ENCODE measurements around the gene DYRK2. TPM values are rescaled to one million over a fixed set of nuclear protein-coding genes. Genes with fewer than 3 reads are reported as not detected.

The DYRK2 gene
- total and polyA plus RNA-seq, 4 donors: 1.2 to 8.8 (median 4.9) TPM

GRCh38 chr12:67609226-67609870 lies 39.2 kb upstream of the DYRK2 start:
- WGBS: 73% methylated on average over 4 of the region's 4 CpGs
- no peaks in the 10 kb centered on the region for H3K9me3 ChIP-seq (ENCODE audit: control insufficient read depth in 4 of 4, low read length in 3 of 4)
- no peaks in the 10 kb centered on the region for H3K36me3 ChIP-seq (ENCODE audit: control insufficient read depth in 4 of 4, insufficient read depth in 3 of 4, low read depth in 1 of 4, low read length in 3 of 4)
- H3K4me3 ChIP-seq (ENCODE audit: low read depth in 1 of 3, low read length in 3 of 3): no peak overlapping the region
- TF ChIP-seq JUND (IDR thresholded peaks at IDR 0.05): no peak
- no peak for TF ChIP-seq EGR1 (IDR thresholded peaks at IDR 0.05; ENCODE audit: low read depth in 2 of 2)
- no peak for TF ChIP-seq TAF1 (conservative IDR thresholded peaks at IDR 0.05)
- TF ChIP-seq FOXA1 (IDR thresholded peaks at IDR 0.05): no peak
- no peak for TF ChIP-seq HNF4G (IDR thresholded peaks at IDR 0.05)
- no peak for TF ChIP-seq NR2F2 (IDR thresholded peaks at IDR 0.05)
- no peak for TF ChIP-seq GABPA (IDR thresholded peaks at IDR 0.05 in 1 of 2, conservative IDR thresholded peaks at IDR 0.05 in 1 of 2)
- no peak for TF ChIP-seq RAD21 (IDR thresholded peaks at IDR 0.05)
- TF ChIP-seq YY1 (IDR thresholded peaks at IDR 0.05): no peak
- TF ChIP-seq REST (IDR thresholded peaks at IDR 0.05): no peak
- TF ChIP-seq RXRA (IDR thresholded peaks at IDR 0.05): no peak
- no peak for TF ChIP-seq ZBTB33 (IDR thresholded peaks at IDR 0.05)
- no peak for TF ChIP-seq ATF3 (IDR thresholded peaks at IDR 0.05)
- TF ChIP-seq MAX (IDR thresholded peaks at IDR 0.05): no peak
- TF ChIP-seq FOXA2 (IDR thresholded peaks at IDR 0.05): no peak
- TF ChIP-seq HNF4A (conservative IDR thresholded peaks at IDR 0.05): no peak
- TF ChIP-seq SP1 (IDR thresholded peaks at IDR 0.05): no peak
- TF ChIP-seq CTCF (IDR thresholded peaks at IDR 0.05; ENCODE audit: low read depth, low read length, missing input control): no peak
- no peaks in the 10 kb centered on the region for H3K27me3 ChIP-seq (ENCODE audit: control insufficient read depth in 4 of 4, insufficient read depth in 4 of 4, low read length in 3 of 4)
- no peak overlapping the region for H3K9ac ChIP-seq (ENCODE audit: low read depth in 1 of 2, low read length in 2 of 2)
- DNase-seq (ENCODE audit: low spot score): no peak
- no peaks in the 10 kb centered on the region for H3K4me1 ChIP-seq (ENCODE audit: control insufficient read depth in 4 of 4, insufficient read depth in 4 of 4, low read length in 3 of 4)
- no peak overlapping the region for H3K27ac ChIP-seq (ENCODE audit: low read depth in 1 of 2, low read length in 2 of 2)

Data from liver (tissue), 9 donors.